NCI-H526 treated with DMSO at 0.1 percent for 48 hours (cell line): ENCODE measurements around the gene BOD1L1.

Experiments used
- DNase-seq: peaks from one replicate; lab custom pipeline; 2025; lab: John Stamatoyannopoulos, UW

The BOD1L1 gene

DNA sequence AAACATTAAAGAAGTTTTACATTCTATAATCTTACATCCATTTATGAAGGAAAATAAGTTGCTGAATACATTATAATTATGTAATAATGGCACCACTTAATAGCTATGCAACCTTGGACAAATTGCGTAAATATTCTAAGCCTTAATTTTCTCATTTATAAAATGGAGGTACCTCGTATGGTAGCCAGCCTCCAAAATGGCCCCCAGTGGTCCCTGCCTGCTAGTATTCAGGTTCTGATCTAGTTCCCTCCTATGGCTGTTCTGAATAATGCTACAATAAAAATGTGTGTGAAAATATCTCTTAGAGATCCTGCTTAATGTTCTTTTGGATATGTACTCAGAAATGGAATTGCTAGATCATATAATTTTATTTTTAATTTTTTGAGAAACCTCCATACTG lies 72.2 kb downstream of the BOD1L1 start:
- DNase-seq, result no peak

DNA sequence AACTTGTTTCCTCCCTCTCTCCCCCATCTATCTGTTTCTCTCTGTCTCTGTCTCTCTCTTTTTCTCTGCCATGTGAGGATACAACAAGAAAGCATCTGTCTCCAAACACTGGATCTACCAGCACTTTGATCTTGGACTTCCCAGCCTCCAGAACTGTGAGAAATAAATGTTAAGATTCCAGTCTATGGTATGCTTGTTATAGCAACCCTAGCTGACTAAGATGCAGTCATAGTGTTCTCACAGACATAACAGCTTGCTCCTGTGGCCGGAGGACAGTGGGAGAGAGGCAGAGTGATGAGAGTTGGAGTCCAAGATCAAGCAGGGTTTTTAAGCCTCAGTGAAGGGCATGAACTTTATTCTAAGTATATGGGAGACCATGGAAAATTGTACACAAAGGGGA lies 74.4 kb downstream of the BOD1L1 start:
- no peak for DNase-seq

- DNase-seq, result peak; percentile 84
Observed at GRCh38 chr4:13548984-13549546, 78.5 kb downstream of the BOD1L1 start.

DNA sequence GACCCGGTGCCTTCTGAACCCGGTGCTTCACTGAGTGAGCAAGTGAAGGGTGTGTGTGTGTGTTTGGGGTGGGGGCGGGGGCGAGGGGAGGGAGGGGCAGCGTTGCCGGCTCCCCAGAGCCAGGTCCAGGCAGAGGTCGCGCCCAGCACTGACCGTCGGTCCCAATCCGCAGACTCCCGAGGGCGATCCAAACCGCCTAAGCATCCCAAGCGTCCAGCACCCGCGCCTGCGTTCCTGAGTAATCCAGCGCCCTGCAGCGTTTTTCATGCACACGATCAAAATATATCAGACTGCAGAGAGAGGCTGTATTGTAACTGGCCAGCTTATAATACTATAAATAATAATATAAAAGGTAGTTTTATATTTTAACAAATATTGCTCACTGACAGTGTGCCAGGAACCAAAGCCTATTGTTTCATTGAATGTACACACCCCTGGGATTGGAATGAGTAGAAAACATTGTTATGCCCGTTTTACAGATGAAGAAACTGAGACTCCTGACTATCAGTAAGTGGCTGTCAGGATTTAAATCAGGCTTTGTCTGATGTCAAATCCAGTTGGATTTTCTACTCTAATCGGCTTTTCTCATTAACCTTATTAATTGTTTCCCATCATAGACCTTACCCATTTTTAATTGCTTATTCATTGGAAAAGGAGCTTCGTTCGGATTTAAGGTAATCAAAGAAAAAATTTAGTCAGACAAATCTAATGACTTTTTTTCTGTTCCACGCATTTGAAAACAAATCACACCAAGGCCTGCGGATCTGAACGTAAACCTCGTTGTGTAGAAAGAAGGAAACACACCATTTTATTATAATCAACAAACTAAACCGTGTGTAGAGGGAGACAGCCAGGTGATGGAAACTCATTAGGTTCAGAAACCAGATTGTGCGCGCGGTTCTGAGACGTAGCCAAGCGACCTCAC lies 79.2 kb downstream of the BOD1L1 start:
- DNase-seq, result no peak

DNA sequence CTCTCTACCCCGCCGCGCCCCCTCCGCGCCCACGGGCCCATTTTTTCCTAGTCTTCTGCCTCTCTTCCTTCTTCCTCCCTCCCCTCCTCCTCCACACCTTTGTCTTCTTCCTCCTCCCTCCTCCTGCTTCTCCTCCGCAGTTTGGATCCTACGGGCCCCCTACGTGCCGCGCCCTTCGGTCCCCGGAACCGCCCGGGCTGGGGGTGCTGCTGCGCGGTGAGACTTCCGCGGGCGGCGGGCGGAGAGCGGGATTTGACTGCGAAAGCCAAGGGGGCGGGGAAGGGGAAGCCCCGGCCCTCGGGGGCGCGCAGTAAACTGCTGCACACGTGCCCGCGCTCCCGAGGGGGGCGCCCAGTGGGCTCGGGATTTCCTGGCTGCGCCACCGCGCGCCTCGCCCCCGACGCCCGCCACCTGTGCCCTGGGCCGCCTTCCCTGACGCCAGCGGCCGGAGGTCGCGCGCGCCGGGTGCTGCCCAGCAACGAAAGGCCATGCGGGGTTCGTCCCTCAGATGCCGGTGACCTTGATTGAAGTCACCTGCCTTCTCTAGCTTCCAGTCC lies 80.0 kb downstream of the BOD1L1 start:
- DNase-seq, result no peak

GRCh38 chr4:13546941-13547484 lies 80.5 kb downstream of the BOD1L1 start:
- no peak for DNase-seq

- no peak for DNase-seq
Observed at GRCh38 chr4:13546142-13546940, 81.2 kb downstream of the BOD1L1 start.

DNA sequence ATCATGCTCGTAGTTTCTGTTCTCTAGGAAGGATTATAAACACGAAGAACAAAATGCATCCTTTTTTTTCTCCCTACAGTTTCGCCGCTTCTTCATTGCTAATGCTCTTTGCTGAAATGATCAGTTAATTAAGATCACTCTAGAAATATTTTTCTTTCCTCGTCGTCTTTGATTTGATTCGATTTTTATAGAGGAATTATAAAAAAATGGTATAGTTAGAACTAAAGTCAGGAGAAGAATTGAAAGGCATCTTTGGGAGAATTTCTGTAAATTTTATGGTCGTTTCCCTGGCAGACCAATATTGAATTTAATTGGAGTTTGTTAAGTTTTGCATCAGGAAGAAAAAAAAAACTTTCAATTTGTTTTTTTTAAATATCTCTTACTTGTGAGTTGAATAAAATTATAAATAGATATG lies 82.1 kb downstream of the BOD1L1 start:
- peak; percentile 57 for DNase-seq

DNA sequence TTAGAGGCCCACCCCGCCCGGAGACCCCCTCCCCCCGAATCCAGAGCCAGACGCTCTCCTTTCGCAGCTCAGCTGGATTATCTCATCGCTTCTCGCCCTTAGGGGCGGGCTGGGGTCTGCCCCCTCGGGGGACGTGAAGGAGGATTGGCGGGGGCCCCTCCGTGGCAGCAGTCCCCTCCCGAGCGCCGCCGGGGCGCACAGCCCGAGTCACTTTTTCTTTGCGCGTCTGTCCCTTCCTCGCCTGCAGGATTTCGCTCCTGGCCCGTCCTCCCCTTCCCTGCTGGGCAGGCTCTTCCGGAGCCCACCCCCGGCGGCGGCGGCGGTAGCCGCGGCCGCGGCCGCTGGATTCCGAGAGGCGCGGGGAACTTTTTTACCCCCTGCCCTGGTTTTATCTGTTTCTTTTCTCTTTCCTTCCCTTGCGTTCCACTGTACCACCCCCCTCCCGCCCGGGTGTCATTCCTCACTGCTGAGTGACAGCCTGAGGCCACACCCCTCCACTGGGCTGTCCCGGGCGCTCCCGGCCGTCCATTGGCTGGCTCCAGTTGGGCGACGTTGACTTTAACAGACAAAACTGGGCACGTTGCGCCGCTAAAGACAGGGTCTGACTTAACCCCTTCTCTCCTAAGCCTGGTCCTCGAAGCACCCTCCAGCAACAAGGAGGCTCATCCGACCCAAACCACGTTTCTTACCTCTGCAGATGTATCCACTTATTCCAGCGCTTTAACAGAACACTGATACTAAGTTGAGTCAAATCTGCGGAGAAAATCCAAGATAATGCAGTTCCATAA lies 82.7 kb downstream of the BOD1L1 start:
- DNase-seq, result peak; percentile 87

DNA sequence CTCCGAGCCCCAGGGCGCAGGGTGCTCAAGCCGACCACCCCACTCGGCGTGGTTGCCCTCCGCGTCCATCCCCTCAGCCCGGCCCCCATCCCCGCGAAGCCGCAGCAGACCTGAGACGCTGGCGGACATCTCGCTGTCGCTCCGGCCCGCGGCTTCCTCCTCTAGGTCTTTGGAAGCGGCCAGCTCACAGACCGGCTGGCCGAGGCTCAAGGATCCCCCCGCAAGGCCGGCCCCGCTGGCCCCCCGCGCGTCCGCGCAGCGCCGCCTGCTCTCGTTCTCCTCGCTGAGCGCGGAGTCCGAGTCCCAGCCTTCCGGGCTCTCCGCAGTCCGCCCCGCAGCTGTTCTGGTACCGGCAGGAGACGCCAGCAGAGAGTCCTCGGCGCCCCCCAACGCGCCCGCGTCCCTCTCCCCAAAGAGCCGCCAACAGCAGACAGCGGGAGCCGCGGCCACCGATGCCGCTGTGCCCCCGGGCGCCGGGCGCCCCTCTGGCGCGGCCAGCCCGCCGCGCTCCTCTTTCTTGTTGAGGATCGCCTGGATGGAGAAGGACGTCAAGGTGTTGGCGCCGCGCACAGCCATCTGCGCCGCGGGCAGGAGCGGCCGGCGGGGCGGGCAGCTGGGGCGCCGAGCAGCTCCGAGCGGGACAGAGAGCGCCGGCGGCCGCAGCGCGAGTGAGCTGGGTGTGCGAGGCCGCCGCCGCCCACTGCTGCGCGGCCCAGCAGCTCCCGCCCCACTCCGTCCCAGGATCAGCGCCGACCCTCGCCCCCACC lies 83.5 kb downstream of the BOD1L1 start, which contains the start of gene NKX3-2:
Gene NKX3-2, minus strand, starts transcription at position 670 of the 767 bp plus-strand sequence. Its CDS starts 94 bp downstream, at position 576.
- peak; percentile 25 for DNase-seq

DNA sequence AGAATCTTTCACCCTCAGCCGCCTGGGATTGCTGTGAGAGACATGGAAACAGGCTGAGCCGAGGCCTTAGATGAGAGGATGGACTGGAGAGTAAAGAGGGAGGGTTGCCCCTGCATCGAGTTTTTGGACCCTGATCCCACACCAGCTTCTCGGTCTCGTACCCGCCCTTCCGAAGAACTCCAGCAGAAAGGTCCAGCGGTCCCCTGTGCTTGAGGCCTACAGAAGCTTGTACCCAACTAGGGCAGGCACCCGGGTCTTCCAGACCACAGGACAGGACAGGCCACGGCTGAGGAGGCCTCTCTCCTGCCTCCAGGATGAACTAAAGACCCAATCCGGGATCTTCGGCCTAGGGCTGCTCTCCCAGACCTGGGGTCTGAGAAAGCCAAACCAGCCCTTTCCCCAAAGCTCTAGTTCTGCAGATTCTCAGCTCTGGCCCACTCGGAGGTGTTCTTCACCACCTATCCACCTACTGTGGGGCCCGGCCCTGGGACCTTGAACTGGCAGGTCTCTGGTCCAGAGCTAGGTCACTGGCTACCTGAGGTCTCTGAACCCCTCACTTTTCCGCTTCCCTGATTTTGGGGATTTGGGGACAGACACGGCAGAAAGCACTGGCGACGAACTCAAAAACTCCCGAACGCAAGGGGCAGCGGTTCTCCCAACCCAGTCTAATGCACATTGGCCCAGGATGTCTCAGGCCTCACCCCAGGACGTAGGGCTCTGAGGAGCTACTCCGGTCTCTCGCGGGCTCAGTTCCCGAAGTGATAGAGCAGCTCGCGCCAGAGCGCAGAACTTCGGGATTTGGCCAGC lies 84.3 kb downstream of the BOD1L1 start:
- DNase-seq, result no peak

DNA sequence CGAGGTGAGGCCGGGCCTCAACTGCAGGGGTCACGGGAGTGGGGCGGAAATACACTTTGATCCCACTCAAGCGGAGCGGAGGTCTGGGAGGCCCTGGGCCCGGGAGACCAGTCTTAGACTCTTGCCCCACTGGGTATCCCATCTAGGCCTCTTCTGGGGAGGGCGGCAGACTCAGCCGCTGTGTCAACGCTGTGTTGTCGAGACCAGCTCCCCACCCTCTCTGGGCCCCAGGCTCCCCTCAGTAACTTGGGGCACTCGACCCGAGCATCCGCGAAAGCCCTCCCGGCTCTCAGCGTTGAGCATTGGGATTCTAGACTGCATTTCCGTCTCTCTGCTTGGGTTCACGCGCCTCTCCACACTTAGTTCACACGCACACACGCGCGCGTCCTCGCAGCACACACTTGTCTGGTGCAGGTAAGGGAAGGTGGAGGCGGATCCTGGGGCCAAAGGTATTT lies 84.9 kb downstream of the BOD1L1 start:
- no peak for DNase-seq

DNA sequence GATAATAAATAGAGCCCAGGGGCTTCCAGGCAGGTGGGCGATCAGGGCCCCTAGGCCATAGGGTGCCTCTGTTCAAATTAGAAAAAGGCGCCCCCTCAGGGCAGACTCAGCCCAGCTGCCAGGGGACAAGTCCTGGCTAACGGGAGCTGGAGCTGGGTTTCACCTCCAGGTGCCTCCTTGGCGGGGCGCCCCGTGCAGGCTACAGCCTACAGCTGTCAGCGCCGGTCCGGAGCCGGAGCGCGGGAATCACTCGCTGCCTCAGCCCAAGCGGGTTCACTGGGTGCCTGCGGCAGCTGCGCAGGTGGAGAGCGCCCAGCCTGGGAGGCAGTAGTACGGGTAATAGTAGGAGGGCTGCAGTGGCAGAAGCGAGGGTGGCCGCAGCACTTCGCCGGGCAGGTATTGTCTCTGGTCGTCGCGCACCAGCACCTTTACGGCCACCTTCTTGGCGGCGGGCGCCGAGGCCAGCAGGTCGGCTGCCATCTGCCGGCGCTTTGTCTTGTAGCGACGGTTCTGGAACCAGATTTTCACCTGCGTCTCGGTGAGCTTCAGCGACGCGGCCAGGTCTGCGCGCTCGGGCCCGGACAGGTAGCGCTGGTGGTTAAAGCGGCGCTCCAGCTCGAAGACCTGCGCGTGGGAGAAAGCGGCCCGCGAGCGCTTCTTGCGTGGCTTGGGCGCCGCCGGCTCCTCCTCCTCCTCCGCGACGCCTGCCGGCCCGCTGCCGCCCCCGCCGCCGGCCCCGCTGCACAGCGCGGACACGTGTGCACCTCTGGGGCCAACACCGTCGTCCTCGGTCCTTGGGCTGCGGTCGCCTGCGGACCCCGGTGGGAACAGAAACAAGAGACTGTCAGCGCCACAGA lies 85.6 kb downstream of the BOD1L1 start:
- DNase-seq, result peak; percentile 53

DNA sequence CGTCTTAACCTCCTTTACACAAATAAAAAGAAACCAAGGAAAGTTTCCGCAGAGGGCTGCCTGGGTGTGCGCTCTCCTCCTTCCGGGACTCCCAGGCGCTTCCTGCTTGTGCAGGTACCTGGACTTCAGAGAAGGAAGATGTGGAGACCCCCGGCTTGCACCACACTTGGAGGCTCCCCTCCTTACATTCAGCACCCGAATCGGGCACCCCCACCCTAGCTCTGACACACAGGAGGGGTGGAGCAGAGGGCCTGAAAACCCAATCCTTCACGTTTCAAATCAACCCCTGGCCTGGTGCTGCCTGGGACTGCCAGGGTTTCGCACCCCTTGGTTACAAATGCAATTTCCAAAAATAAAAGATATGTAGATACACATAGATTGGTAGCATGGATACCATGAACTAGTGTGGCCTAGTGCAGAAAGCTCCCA lies 86.3 kb downstream of the BOD1L1 start:
- no peak for DNase-seq

GRCh38 chr4:13540446-13541175 lies 86.9 kb downstream of the BOD1L1 start:
- DNase-seq, result no peak

GRCh38 chr4:13539619-13540445 lies 87.7 kb downstream of the BOD1L1 start:
- DNase-seq, result no peak
